MCF 10A (cell line): ENCODE data around the gene RANGAP1. TPM values are rescaled to one million over a fixed set of nuclear protein-coding genes. Genes with fewer than 3 reads are reported as not detected.

Experiments
- BruUV-seq: library from RNA; stranded (reverse); fragments of 400-500 nt; replicated peaks from 2 replicates; lab custom pipeline; 2021; lab: Mats Ljungman, UMichigan
- CTCF ChIA-PET: fragments of 300-600 bp; sonication (Branson Sonifier 250); formaldehyde crosslinking; extraction: SDS; loops from one replicate; lab custom pipeline; 2021; ENCODE audit warnings: antibody characterized with exemption, inconsistent platforms; lab: Yijun Ruan, JAX
- POLR2A ChIA-PET: fragments of 300-600, 350-650 bp; sonication (Branson Sonifier 250); formaldehyde crosslinking; extraction: SDS; loops from one replicate; lab custom pipeline; 2020; ENCODE audit warnings: antibody characterized with exemption, inconsistent platforms; lab: Yijun Ruan, JAX
- DNase-seq: peaks from one replicate; pipeline ENCODE4 v3.0.0-alpha.2; 2018; ENCODE audit not compliant: unreplicated experiment
- H3K27ac Mint-ChIP-seq: one replicate; pipeline ENCODE4 v1.8.0; 2022; ENCODE audit warnings: mild to moderate bottlenecking, low read depth, mixed read lengths; ENCODE audit not compliant: unreplicated experiment
- H3K27me3 Mint-ChIP-seq: one replicate; pipeline ENCODE4 v1.8.0; 2022; ENCODE audit warnings: mixed read lengths; ENCODE audit not compliant: insufficient read depth, unreplicated experiment
- H3K36me3 Mint-ChIP-seq: one replicate; pipeline ENCODE4 v1.8.0; 2022; ENCODE audit warnings: mild to moderate bottlenecking, moderate library complexity, mixed read lengths; ENCODE audit not compliant: insufficient read depth, unreplicated experiment
- H3K4me1 Mint-ChIP-seq: one replicate; pipeline ENCODE4 v1.8.0; 2022; ENCODE audit warnings: mixed read lengths; ENCODE audit not compliant: insufficient read depth, unreplicated experiment
- H3K4me3 Mint-ChIP-seq: one replicate; pipeline ENCODE4 v1.8.0; 2022; ENCODE audit warnings: mild to moderate bottlenecking, moderate library complexity, mixed read lengths; ENCODE audit not compliant: unreplicated experiment
- H3K9me3 Mint-ChIP-seq: one replicate; pipeline ENCODE4 v1.8.0; 2022; ENCODE audit warnings: mixed read lengths; ENCODE audit not compliant: unreplicated experiment
- CTCF ChIP-seq: fragments of 200-600 bp; IDR thresholded peaks from one replicate; pipeline ENCODE4 v1.8.0; 2022; ENCODE audit warnings: antibody characterized with exemption, mild to moderate bottlenecking; ENCODE audit not compliant: unreplicated experiment
- intact Hi-C: fragments of 100-400 bp; cut with micrococcal nuclease; formaldehyde crosslinking; loops from 2 replicates; pipeline ENCODE4 v1.14.1; 2022
- total RNA-seq: library from RNA; stranded (reverse); gene quantifications from 2 replicates; pipeline ENCODE4 v1.2.3, GENCODE V29; 2022

RANGAP1 gene
- total RNA-seq, 1 experiment from 2014 or later, result 117 TPM

GRCh38 chr22:41290262-41291221 is 4.6 kb upstream of the RANGAP1 start:
- CTCF ChIA-PET, result interaction anchor here (0.5 kb wide), 1 partner anchor 646 kb away, joined by 3 read pairs; no protein-coding TSS in a partner anchor
- no TSS peak for BruUV-seq
- Mint-ChIP-seq H3K9me3 (no peaks in the 10 kb centered on the region), H3K4me1 (peaks cover 23% of the 10 kb centered on the region), H3K27ac (peak overlapping the region; percentile 94), H3K36me3 (peaks cover 7% of the 10 kb centered on the region), H3K27me3 (no peaks in the 10 kb centered on the region), H3K4me3 (no peak overlapping the region)
- intact Hi-C loops, result no loop called here
- DNase-seq, result peak; percentile 34
- POLR2A ChIA-PET, result interaction anchor here (2.7 kb wide), 1 partner anchor 11 kb away, joined by 11 read pairs; no protein-coding TSS in a partner anchor
- TF ChIP-seq CTCF, result no peak

DNA sequence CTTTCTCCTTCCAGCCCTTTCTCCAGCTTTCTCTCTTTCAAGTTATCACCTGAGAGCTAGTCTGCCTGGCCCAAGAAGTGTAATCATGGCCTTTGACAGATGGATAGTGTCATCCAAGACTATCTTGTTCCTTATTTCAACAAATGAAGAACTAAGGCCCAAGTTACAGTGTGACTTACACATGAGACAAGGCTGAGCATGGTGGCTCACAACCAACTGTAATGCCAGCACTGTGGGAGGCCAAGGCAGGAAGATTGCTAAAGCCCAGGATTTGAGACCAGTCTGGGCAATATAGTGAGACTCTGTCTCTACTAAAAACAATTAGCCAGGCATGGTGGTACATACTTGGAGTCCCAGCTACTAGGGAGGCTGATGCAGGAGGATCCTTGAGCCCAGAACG is 3.7 kb upstream of the RANGAP1 start:
- Mint-ChIP-seq H3K9me3 (no peaks in the 10 kb centered on the region), H3K4me1 (peaks cover 23% of the 10 kb centered on the region), H3K36me3 (peaks cover 15% of the 10 kb centered on the region), H3K27me3 (no peaks in the 10 kb centered on the region), H3K27ac (peak overlapping the region; percentile 94), H3K4me3 (no peak overlapping the region)
- TF ChIP-seq CTCF, result no peak
- ChIA-PET CTCF (interaction anchor here (0.6 kb wide), 1 partner anchor 56 kb away, joined by 3 read pairs; no protein-coding TSS in a partner anchor), POLR2A (interaction anchor here (1.5 to 6.1 kb wide), 4 partner anchors 10 to 155 kb away, joined by 3 to 88 read pairs (median 16); partner anchors contain the start of genes TEF and ZC3H7B)
- DNase-seq, result no peak
- BruUV-seq, result no TSS peak
- intact Hi-C loops, result loop anchor here (10.0 kb wide), 1 partner anchor 95 kb away; the partner anchor contains the start of gene TEF

DNA sequence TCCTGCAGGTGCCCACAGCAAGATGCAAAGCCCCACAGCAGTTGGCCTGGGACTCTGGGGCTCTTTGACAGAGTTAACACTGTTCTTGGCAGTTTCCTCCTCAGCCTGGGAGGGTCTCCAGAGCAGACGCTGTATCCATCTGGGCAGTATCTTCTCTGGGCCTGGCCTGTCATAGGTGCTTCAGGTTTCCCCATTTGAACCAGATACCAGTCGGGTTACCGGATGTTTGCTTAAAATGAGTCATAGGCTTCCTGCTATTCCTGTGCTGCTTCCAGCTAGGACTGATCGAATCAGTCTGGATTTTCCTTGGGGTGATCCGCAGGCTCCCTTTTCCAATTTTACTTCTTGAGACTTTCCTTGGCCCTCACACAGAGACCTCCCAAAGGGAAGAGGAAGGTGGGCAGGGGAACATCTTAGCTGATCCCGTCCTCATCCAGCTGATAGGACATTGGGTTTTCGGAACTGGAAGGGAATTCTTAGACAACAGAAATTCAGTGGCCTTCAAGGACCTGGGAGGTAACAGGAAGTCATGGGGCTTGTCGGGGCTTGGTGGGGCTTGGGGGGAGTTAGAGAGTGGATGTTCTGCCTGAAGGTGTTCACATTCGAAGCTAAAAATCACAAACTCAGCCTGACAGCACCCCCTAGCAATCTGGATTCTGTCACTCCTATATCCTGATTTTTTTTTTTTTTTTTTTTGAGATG is 2.4 kb upstream of the RANGAP1 start:
- Mint-ChIP-seq H3K9me3 (no peaks in the 10 kb centered on the region), H3K36me3 (peaks cover 26% of the 10 kb centered on the region), H3K27ac (peak overlapping the region; percentile 94), H3K4me1 (peaks cover 26% of the 10 kb centered on the region), H3K27me3 (no peaks in the 10 kb centered on the region), H3K4me3 (peak overlapping the region; percentile 53)
- no peak for TF ChIP-seq CTCF
- intact Hi-C loops, result loop anchor here (10.0 kb wide), 1 partner anchor 96 kb away; the partner anchor contains the start of gene TEF
- POLR2A ChIA-PET, result interaction anchor here (0.7 to 6.1 kb wide), 15 partner anchors 8 to 518 kb away, joined by 3 to 88 read pairs (median 4); partner anchors contain the start of genes ACO2, EP300, PHF5A and TEF
- peak; percentile 91 for DNase-seq
- CTCF ChIA-PET, result interaction anchor here (0.6 to 0.9 kb wide), 7 partner anchors 13 to 637 kb away, joined by 3 to 4 read pairs (median 3); partner anchors contain the start of gene ZC3H7B
- TSS peak; percentile 40 for BruUV-seq
